ENCODE data around the gene CTNNA3. TPM values are rescaled to one million over a fixed set of nuclear protein-coding genes. Genes with fewer than 3 reads are reported as not detected.
"Not testable (repeated sequence)": the region's sequence is repeated elsewhere in the genome, so short reads cannot be mapped to it uniquely, and the experiment has no call there.

The CTNNA3 gene
- total RNA-seq, 1 experiment from 2014 or later: not detected

DNA sequence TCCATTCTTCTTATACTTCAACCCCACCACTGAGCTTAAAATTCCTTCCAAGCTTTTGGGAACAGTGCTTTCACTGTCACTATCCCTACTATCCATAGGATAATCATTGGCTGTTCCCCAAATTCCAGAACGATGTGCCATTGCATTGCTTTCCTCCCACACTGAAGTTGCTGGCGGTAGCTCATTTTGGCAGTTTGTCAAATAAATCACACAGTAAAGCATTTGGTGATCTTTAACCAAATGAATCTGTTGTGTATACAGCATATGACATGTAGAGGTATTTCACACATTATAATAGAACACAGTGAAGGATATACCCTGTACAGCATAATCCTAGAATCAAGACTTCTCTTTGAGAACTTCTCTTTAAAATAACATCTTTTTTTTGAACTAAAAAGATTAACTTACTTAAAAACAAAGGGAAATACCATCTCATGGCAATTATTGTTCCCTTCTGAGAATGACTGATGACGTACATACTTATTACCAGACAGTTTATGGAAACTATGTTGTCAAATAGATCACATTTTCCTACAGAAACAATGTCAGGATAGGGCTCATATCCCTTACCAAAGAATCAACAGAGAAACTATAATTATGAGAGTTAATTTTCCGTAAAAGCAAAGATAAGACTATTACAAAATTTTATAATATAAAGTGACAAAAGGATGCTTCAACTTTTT lies 93.6 kb downstream of the CTNNA3 start:
- peak; percentile 41 for DNase-seq (ENCODE audit: low spot score)

DNA sequence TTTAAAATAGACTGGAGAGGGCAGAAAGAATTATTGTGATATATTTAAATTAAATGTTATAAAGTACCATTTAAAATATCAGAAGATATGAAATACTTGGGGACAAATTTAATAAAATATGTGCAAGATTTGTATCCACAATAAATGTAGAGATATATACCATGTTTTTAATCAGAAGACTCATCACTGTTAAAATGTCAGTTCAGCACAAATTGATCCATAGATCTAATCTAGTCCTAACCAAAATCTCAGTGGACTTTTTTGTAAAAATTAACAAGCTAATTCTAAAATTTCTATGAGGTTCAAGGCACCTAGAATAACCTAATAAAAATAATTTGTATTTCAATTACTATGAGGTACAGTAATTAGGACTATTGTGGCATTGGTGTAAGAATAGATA lies 96.4 kb downstream of the CTNNA3 start:
- no peak for DNase-seq (ENCODE audit: low spot score)

DNA sequence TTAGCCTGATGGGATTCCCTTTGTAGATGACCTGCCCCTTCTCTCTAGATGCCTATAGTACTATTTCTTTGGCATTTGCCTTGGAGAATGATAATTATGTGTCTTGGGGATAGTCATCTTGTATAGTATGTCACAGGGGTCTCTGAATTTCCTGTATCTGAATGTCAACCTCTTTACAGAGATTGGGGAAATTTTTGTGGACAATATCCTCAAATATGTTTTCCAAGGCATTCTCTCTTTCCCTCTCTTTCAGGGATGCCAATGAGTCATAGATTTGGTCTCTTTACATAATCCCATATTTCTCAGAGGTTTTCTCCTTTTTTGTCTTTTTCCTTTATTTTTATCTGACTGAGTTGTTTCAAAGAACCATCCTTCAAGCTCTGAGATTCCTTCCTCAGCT lies 99.4 kb downstream of the CTNNA3 start:
- no peak for DNase-seq (ENCODE audit: low spot score)

DNA sequence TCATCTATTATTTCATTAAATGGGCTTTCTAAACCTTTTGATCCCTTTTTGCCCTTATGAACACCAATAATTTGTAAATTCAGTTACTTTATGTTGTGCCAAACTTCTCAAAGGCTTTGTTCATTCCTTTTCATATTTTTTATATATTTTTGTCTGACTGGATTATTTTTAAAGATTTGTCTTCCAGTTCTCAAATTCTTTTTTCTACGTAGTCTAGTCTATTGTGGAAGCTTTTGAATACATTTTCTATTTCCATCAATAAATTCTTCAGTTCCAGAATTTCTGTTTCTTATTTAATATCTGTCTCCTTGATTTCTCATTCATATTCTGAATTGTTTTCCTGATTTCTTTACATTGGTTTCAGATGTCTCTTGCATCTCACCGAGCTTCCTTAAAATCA lies 108.2 kb downstream of the CTNNA3 start:
- DNase-seq (ENCODE audit: low spot score): no peak

DNA sequence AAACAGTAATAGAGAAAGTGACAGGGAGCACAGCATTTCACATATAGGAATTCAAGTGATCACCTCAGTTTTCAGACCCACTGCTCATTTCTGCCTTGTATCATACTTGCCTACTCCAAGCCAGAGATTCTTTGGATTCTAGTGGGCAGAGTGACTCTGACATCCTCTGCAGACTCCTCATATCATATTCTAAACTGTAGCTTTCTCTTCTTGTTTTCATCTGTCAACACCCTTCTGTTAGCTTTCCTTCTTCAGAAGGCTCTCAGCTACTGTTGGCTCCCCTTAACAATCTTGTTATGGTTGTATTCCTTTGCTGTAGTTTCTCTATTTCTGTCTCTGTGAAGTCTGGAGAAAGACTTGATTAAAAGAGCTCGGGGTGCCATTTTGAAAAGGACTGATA lies 120.5 kb downstream of the CTNNA3 start:
- no peak for DNase-seq (ENCODE audit: low spot score)

DNA sequence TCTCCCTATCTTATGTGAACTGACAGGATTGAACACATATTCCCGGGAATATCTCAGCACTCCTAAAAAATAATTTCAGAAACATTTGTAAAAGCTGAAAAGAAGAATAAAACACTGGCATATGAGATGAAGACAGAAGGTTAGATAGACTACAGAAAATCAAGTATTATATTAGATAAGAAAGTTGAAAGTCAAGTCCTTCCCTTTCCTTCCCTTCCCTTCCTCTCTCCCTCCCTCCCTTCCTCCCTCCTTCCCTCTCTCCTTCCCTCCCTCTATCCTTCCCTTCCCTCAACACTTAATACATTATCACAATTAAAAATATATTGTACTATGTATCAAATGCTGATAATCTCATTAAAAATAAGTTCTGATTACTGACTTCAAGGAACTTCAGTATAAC lies 122.5 kb downstream of the CTNNA3 start:
- DNase-seq (ENCODE audit: low spot score): no peak

DNA sequence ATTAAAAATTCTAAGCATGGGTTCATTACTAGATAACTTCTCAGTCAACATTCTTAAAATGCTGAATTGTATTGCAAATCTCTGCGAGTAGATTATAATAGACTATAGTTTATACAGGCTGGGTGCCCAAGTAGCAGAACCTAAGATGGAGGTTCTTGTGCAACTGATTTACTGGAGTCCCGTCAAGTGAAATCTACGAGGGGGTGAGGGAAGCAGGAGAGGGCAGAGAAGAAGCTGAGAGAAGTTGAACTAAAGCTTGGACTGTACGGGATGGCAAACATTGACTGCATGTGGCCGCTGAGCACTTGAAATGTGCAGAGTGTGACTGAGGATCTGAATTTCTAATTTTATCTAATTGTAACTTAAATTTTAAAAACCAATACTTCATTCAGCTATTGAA lies 124.5 kb downstream of the CTNNA3 start:
- DNase-seq (ENCODE audit: low spot score): no peak

DNA sequence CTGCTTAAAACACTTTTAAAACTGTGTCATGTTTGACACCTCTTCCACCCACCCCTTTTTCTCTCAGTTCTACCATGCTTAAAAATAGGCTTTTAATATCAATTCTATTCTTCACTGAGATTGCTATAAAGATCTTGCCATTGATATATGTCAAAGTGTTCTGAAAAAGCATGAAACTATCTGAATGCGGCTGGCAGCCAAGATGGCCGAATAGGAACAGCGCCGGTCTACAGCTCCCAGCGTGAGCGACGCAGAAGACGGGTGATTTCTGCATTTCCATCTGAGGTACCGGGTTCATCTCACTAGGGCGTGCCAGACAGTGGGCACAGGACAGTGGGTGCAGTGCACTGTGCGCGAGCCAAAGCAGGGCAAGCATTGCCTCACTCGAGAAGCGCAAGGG lies 137.7 kb downstream of the CTNNA3 start:
- DNase-seq (ENCODE audit: low spot score): not testable (repeated sequence)

DNA sequence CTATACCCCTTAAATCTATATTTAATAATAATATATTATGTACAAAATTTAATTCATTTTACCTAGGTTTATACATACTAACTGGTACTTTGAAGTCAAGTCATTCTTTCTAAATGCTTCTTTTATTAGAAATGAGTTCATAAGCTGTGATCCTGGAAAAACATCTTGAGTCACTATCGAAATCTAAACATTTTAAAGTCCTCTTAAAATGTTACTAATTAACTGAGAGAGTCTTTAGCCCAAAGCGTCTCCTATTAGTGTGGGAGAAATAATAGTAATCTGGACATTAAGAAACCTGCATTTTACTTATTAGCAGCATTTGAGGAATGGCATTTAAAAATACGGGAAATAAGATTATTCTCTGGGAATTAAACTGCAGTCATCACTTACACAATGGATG lies 142.7 kb downstream of the CTNNA3 start:
- no peak for DNase-seq (ENCODE audit: low spot score)

DNA sequence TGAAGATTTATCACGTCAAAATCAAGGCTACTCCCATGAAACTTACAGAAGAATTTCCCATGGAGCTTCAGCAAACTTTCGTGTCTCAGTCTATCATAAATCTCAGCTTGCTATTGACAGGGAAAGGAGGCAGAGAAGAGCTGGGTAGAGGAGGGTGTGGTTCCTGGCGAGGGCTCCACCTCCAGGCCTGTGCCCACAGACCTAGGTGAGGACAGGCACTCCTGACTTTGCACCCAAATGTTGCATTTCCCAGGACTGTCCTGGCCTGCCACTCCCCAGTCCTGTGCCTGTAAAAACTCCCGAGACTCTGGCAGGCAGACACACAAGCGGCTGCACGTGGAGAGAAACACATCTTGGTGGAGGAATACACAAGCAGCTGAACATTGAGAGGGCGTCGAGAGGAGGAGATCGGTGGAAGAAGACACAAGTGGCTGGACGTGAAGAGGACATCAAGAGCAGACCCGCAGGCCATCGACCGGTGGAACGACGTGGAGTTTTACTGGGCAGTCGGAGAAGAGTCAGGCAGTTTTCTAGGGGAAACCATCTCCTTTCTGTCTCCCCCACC lies 145.1 kb downstream of the CTNNA3 start:
- no peak for DNase-seq (ENCODE audit: low spot score)

DNA sequence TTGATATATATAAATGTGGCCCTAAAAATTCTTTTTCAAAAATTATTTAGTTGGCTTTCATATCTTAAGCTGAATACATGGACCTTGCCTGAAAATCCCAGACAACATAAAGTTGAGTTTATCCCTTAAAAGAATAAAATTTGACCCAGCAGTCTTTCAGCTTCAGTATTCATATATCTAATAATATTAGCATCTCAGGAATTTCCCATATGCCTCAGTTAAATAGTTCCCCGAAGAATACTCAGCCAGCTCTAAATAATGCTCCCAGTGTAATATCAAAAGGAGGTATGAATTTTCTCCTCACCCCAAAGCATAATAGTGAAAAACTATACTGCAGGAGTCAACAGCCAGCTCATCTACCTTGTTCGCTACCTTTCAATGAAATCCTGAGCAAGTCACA lies 145.9 kb downstream of the CTNNA3 start:
- DNase-seq (ENCODE audit: low spot score): no peak

DNA sequence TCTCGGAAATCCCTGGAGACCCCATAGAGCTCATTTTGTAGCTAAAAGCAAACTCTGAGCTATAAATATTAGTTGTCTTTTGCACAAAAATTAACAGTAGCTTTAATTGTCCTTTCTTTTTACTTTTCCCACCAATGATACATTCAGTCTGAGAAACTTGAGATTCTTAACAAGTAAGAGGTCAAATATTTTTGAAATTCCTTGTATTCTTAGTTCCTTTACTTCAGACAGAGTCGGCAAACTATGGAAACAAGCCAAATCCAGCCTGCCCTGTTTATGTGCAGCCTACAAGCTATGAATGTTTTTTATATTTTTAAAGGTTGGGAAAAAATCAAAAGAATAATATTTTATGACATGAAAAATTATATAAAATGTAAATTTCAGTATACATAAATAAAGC lies 146.6 kb downstream of the CTNNA3 start:
- no peak for DNase-seq (ENCODE audit: low spot score)

DNA sequence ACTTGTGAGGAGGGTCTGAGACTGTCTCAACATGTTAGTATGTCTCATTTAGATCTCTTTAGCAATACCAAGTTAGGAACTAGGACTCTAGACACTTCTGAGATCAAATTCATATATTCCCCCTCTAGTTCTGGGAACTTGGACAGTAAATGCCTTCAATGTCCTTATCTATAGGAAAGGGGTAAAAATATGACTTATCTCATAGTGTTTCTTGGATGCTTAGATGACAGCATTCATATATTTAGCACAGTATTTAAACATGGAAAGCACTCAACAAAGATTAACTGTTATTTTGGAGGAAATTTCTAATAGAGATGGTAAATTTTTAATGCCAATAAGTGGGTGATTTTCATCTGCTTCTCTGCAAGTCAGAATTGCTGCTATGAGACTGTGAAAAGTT lies 154.6 kb downstream of the CTNNA3 start:
- no peak for DNase-seq (ENCODE audit: low spot score)

DNA sequence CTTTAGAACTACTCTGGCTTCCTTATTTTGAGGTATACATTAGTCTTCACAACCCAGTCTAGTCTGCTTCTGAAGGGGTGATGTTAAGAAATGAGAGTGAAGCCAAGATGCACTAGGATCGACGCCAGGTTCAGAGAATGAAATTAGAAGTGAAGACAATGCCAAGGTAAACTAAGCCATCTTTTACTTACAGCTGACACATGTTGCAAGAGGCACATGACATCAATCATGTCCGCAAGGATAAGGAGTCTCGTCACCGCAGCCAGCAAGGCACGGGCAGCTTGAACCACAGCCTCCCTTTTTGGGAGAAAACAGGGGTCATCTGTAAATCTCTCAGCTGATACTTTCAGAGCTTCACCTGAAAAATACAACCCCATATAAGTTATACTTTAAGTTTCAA lies 156.7 kb downstream of the CTNNA3 start:
- no peak for DNase-seq (ENCODE audit: low spot score)

DNA sequence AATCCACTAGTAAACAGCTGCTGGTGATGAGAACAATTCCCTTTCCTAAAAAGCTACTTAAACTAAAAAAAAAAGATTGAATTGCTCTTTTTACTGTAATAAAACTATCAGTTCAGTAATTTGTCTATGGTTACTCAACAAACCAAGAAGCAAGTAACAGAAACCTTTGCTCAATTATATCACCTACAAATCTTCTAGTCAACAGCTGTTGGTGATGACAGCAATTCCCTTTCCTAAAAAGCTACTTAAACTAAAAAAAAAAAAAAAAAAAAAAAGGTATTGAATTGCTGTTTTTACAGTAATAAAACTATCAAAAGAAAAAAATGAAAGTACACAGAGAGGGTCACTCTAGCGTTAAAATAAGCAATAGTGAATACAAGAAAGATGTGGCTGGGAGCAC lies 158.1 kb downstream of the CTNNA3 start:
- DNase-seq (ENCODE audit: low spot score): no peak

DNA sequence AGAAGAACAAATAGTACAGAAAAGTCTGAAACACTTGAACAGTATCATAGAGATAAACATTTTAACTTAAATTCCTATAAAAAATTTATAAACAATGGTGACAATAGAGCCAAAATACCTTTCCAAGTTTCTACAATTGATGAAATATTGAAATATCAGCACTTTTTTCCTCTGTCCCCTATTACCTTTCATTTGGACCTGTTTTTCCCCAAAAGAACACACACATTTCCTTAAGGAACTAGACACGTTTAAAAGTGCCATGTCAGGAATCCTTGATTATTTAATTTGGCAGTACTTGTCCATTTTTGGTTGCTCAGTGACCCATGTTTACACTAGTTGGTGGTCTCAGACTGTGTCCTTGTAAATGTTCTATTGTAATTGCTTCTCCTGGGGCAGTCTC lies 162.6 kb downstream of the CTNNA3 start:
- DNase-seq (ENCODE audit: low spot score): no peak

DNA sequence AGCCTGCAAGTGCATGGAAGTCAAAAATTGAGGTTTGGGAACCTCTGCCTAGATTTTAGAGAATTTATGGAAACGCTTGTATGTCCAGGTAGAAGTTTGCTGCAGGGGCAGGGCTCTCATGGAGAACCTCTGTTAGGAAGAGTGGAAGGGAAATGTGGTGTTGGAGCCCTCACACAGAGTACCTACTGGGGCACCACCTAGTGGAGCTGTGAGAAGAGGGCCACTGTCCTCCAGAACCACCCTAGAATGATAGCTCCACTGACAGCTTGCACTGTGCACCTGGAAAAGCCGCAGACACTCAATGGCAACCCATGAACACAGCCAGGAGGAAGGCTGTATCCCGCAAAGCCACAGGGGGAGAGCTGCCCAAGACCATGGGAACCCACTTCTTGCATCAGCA lies 165.0 kb downstream of the CTNNA3 start:
- not testable (repeated sequence) for DNase-seq (ENCODE audit: low spot score)

DNA sequence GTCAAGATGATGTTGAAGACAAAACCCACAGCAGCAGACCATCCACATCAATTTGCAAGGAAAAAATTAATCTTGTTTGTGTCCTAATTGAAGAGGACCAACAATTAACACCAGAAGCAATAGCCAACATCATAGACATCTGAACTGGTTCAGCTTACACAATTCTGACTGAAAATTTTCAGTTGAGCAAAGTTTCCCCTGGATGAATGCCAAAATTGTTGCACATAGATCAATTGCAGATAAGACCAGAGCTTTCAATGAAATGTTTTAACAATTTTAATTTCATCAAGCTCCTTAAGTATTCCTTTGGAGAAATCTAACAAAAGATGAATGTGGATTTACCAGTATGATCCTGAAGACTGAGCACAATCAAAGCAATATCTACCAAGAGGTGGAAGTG lies 168.6 kb downstream of the CTNNA3 start:
- DNase-seq (ENCODE audit: low spot score): no peak

DNA sequence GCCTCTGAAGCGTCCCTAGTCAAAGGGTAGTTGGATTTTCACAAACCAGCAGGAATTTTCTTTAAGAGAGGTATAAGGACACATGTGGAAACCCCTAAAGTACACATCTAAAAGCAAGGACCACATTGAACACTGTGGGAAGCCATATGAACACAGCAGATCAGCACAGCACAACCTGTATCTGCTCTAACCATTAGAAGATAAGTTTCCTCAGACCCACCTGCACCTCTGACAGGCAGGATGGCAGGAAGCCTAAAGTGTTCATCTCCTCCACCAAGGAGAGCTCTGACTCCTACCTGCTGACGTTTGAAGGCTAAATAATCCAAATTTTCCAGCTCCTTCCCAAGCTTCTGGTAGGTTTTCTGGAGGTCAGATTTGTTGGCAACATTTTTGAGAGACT lies 174.4 kb downstream of the CTNNA3 start:
- no peak for DNase-seq (ENCODE audit: low spot score)

DNA sequence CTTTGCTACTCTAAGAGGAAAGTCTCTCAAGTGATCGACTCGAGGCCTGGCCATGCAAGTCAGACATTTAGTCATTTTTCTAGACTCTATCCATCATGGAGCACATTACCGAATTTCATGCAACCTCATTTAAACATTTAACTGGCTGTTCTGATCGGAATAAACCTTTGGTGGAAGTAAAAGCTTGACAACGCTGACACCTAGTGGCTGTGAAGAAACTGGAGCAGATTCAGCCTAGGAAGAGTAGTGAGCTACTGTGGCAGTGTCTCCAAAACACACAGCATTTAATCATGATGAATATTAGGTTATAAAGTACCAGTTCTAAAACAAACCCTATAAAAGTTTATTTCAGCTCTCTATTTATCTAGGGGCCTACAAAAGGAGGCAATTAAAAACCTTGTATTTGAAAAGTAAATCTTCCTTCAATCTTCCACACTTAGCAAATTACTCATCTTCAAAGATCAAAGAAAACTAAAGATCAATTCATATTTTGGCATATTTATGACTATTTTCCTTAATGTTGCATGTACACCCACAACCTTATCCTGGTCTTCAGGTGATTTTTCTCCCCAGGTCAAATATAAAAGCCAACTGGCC lies 175.0 kb downstream of the CTNNA3 start:
- peak; percentile 68 for DNase-seq (ENCODE audit: low spot score)

DNA sequence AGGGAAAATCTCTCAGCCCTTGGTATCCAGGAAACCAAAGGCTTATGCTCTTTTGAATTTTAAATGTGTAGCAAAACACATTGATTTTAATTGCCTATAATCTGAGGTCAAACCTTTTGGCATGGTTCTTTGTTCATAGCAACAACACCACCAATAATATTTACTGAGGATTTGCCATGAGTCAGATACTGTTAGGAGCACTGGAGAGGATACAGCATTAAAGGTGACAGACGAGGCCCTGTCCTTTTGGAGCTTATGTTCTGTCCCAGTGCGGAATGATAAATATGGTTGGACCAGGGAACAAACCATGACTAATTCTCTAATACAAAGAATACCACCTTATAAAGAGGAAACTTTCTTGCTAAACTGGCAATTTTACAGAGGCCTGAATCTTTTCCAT lies 176.6 kb downstream of the CTNNA3 start:
- DNase-seq (ENCODE audit: low spot score): no peak

DNA sequence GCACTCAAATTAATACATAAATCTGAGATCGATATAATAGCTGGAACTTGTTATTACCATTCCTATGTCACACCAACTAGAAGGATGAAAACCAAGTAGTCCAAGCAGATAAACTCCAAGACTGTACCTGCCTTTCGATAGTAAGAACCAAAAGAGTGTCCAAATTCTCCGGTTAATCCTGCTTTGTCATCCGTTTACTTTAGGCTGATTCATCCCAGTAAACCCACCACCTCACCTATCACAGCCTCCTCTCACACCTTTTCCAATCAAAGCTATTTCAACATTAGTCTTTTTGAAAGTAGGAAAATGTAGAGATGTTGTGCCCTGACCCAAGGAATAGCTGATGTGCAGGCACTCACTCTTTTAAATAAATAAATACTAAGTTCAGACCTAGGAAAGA lies 177.2 kb downstream of the CTNNA3 start:
- DNase-seq (ENCODE audit: low spot score): no peak

DNA sequence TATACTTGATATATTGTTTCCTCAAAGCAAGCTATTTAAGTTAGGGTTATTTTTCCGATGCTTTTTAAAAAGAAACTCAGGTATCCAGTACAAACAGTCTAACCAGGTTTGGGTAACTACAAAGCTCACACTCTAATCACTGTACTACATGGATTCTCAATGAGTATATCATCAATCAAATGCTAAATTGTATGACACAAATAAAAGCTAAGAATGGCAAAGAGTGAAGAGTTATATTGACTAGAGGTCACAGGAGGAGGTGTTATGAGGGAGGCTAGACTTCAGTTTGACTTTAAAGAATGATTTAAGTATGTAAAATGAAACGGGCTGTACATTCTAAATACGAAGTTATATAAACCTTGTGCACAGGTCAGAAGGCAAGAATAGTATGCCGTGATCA lies 178.0 kb downstream of the CTNNA3 start:
- DNase-seq (ENCODE audit: low spot score): no peak

DNA sequence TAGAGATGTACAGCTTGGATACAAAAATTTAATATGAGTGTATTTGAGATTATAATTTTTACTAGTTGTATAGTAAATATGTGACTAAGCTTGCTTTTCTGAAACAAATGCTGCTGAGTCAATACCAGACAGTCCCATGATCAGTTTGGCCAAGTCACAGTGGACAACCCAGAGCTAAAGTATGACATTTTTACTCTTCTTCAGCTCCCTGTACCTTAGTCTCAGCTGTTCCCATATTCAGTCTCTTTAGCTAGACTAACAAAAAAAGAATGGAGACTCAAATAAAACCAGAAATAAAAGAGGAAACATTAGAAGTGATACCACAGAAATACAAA lies 189.3 kb downstream of the CTNNA3 start:
- DNase-seq (ENCODE audit: low spot score): no peak
